Activated T-helper 1 cell treated with anti-CD3 and anti-CD28 coated beads, Interleukin-2, amount 50 U/mL, for 16 hours (primary cell): Measurements from ENCODE around the gene HYCC2.
"Not testable (repeated sequence)": the region's sequence is repeated elsewhere in the genome, so short reads cannot be mapped to it uniquely, and the experiment has no call there.

Source experiments
- DNase-seq, 2 donors: peaks; one replicate each; pipeline ENCODE4 v3.0.0-alpha.2; 2020; ENCODE audit warnings: low read depth in 1 of 2, low spot score in 1 of 2

Gene HYCC2

GRCh38 chr2:201071479-201072200 lies at the start of gene HYCC2, which contains the start of gene NDUFB3:
Gene HYCC2 (minus strand): TSS chr2:201071671. CDS start chr2:201024009, 47,662 bp downstream.
Gene NDUFB3 (plus strand): TSS chr2:201072001. CDS start chr2:201078883, 6,882 bp downstream.
- peak; percentile 80 to 86 for DNase-seq

- DNase-seq: no peak
Measured at GRCh38 chr2:201118961-201119854, 47.7 kb upstream of the HYCC2 start.

DNA sequence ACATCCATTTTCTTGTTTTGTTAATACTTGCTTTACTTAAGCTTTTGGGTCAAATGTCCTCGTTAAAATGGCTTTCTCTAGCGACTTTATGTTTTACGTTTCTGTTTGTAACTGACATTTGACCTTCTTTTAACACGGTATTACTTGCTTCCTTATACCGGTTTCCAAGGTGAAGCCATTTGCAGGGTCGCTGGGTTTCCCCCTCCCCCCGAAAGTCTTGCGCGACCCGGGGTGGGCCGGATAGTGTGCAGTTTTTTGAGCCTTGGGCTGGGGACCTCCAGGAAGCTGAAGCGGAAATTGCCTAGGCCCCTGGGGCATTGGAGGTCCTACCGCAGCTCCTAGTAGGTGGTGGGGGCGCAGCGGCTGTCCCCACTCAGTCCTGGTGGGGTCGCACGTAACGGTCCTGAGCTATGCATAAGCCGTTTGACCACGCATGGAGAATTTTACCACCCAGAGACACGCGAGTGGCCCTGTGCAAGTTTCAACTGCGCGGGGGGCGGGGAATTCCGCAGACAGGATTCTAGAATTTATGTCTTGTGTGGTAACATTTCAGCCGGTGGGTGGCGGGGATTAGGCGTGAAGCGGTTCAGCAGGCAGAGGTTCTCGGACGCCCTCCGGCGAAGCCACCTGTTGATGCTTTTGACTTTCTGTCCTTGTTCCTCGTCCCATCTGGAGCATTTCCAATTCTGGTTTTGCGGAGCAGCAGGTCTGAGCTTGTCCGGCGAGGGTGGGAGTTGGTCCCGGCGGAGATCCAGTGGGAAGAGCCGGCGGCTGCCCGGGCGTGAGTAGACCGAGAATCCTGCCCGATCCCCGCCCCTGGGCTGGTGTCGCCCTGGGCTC lies 46.9 kb upstream of the HYCC2 start:
- DNase-seq: peak; percentile 75 to 79

- not testable (repeated sequence) for DNase-seq
Measured at GRCh38 chr2:201117735-201118094, 46.2 kb upstream of the HYCC2 start.

DNA sequence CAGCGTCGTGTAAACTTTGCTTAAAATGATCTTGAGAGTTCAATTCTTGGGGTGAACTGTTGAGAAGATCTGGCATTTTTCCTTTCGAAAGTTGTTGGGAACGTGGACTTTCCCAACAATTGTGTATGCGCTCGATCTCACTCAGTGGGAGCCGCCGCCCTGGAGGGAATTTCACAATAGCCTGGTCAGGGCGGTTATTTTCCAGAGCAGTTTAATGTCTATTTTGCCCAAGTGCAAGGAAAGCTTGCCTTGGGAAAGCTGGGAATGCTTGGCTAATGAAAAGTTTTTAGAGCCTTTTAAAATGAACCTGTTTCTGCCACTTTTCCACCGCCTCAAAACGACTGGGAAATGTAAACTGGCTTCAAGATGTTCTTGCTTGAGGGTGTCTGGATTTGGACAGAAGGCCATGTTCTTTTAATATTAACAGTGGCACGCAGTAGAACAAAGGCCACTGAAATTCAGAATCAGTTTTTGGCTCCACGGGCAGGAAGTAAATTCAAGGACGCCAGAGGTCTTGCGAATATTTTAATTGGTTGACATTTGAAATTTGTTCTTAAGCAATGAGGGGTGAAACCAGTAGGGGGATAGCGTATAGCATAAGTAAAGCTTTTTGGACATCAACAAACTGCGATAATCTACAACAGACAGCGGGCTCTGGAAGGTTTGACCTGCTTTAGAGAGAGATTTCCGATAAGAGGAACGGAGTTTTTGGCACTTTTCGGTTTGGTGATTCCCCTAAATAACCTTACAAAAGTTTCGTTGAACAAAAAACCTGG lies 45.7 kb upstream of the HYCC2 start:
- DNase-seq: no peak

DNA sequence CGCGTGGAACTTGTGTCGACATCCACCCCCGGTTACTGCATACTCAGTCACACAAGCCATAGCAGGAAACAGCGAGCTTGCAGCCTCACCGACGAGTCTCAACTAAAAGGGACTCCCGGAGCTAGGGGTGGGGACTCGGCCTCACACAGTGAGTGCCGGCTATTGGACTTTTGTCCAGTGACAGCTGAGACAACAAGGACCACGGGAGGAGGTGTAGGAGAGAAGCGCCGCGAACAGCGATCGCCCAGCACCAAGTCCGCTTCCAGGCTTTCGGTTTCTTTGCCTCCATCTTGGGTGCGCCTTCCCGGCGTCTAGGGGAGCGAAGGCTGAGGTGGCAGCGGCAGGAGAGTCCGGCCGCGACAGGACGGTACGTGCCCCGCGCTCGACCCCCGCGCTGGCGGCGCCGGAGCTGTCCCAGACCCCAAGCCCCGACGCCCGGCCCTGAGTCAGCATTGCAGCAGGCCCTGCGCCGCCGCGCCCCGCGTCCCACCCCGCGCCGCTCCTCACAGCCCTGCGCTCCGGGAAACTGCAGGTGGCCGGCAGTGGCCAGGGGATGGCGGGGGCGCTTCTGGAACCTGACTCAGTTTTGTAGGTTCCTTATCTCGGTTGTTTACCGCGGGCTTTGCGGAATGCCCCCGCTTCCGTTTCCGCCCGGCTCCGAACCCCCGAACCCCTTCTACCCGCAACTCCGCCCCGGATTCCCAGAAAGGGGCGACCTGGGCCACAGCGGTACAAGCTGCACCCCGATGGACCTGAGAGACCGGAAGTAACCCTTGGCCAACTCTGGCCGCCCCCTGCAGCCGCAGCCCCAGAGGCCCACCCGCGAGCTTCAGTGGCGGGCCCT lies 44.9 kb upstream of the HYCC2 start, which contains the start of gene CFLAR:
Gene CFLAR, plus strand, starts transcription at position 50 of the 844 bp plus-strand sequence. CDS start 13,702 bp downstream, outside the sequence.
- DNase-seq: peak; percentile 67 to 75

- no peak for DNase-seq
Measured at GRCh38 chr2:201114846-201115245, 43.4 kb upstream of the HYCC2 start.

DNA sequence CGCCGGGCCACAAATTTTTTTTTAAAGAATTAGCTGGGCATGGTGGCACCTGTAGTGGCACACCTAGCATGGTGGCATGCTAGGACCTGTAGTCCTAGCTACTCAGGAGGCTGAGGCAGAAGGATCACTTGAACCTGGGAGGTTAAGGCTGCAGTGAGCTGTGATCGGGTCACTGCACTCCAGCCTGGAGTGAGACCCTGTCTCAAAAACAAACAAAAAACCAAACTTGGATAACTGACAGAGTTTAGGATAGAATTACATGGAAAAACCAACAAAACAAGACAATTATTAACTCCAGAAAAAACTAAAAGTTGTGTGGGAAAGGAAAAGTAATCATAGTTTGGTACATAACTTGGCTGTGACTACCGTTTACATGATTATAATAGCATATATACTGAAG lies 42.9 kb upstream of the HYCC2 start:
- no peak for DNase-seq

DNA sequence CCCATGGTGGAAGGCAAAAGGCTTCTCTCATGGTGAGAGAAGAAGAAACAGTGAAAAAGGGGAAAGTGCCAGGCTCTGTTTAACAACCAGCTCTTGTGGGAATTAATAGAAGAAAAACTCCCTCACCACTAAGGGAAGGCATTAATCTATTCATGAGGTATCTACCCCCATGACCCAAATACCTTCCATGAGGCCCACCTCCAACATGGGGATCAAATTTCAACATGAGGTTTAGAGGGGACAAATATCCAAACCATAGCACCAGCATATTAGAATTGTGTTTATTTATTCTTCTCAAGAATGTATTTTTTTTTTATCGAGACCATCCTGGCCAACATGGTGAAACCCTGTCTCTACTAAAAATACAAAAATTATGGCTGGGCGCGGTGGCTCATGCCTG lies 39.6 kb upstream of the HYCC2 start:
- no peak for DNase-seq

GRCh38 chr2:201110615-201111014 lies 39.1 kb upstream of the HYCC2 start:
- no peak for DNase-seq

DNA sequence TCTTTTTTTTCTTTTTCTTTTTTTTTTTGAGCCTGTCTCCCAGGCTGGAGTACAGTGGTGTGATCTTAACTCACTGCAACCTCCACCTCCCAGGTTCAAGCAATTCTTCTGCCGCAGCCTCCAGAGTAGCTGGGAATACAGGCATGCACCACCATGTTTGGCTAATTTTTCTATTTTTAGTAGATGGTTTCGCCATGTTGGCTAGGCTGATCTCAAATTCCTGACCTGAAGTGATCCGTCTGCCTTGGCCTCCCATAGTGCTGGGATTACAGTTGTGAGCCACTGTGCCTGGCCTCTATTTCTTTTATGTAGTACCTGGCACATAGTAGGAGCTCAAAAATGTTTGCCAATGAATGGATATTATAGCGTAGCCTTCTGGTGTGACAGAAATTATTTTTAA lies 37.7 kb upstream of the HYCC2 start:
- DNase-seq: no peak

- no peak for DNase-seq
Measured at GRCh38 chr2:201108341-201108740, 36.9 kb upstream of the HYCC2 start.

GRCh38 chr2:201107624-201108023 lies 36.2 kb upstream of the HYCC2 start:
- no peak for DNase-seq

GRCh38 chr2:201105759-201106158 lies 34.3 kb upstream of the HYCC2 start:
- DNase-seq: no peak

- no peak for DNase-seq
Measured at GRCh38 chr2:201100497-201100896, 29.0 kb upstream of the HYCC2 start.

DNA sequence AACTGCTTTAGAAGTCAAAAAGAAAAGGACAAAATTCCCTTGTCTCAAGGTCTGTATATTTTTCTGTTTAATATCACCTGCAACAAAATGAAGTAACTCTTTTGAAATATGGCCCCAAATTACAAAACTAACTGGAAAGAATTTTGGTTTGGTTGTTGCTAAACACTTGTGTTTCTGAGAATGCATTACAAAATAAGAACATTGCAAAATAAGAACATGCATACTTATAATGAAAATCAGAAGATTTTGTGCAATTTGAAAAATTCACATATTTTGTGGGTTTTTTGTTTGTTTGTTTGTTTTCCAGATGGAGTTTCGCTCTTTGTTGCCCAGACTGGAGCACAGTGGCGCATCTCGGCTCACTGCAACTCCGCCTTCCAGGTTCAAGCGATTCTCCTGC lies 22.1 kb upstream of the HYCC2 start:
- DNase-seq: no peak

GRCh38 chr2:201090574-201090973 lies 19.1 kb upstream of the HYCC2 start:
- no peak for DNase-seq

GRCh38 chr2:201084863-201085262 lies 13.4 kb upstream of the HYCC2 start:
- no peak for DNase-seq

GRCh38 chr2:201074996-201075395 lies 3.5 kb upstream of the HYCC2 start:
- DNase-seq: no peak

DNA sequence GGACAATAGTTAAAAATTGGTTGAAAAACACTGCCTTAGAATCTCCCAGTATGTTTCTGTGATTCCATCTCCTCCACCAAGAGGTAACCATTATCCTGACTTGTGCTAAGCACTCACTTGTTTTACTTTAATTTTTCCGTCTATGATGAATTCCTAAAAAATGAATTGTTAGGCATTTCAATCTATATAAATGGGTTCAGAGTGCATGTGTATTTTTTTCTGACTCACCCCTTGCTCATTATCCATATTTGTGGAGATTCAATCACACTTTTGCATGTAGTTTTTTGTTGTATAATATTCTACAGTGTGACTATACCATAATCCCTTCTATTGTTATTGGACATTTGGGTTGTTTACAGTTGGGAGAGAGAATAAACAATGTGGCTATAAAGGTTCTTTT lies 1.6 kb upstream of the HYCC2 start:
- DNase-seq: no peak
